ENCODE data around the gene DNPEP.

Gene DNPEP

GRCh38 chr2:219387306-219388120 lies at the start of gene DNPEP:
TSS of gene DNPEP (minus strand) at chr2:219387912. CDS start at chr2:219387794, 118 bp downstream.
- TF ChIP-seq CTCF (IDR thresholded peaks at IDR 0.05; ENCODE audit: low read depth, low read length) = no peak
- peak; percentile 50 for DNase-seq (ENCODE audit: extremely low read depth, low read depth)

GRCh38 chr2:219437141-219437540 lies 49.4 kb upstream of the DNPEP start:
- no peak for DNase-seq (ENCODE audit: extremely low read depth, low read depth)
- no peak for TF ChIP-seq CTCF (IDR thresholded peaks at IDR 0.05; ENCODE audit: low read depth, low read length)

GRCh38 chr2:219436491-219436890 lies 48.8 kb upstream of the DNPEP start:
- TF ChIP-seq CTCF (IDR thresholded peaks at IDR 0.05; ENCODE audit: low read depth, low read length) = no peak
- no peak for DNase-seq (ENCODE audit: extremely low read depth, low read depth)

GRCh38 chr2:219435701-219436100 lies 48.0 kb upstream of the DNPEP start:
- DNase-seq (ENCODE audit: extremely low read depth, low read depth) = no peak
- no peak for TF ChIP-seq CTCF (IDR thresholded peaks at IDR 0.05; ENCODE audit: low read depth, low read length)

GRCh38 chr2:219434718-219435525 lies 47.2 kb upstream of the DNPEP start, which contains the start of gene SPEG:
TSS of gene SPEG (plus strand) at chr2:219434843. CDS start at chr2:219434978, 135 bp downstream.
- no peak for TF ChIP-seq CTCF (IDR thresholded peaks at IDR 0.05; ENCODE audit: low read depth, low read length)
- DNase-seq (ENCODE audit: extremely low read depth, low read depth) = no peak

GRCh38 chr2:219434468-219434717 lies 46.7 kb upstream of the DNPEP start:
- DNase-seq (ENCODE audit: extremely low read depth, low read depth) = no peak
- no peak for TF ChIP-seq CTCF (IDR thresholded peaks at IDR 0.05; ENCODE audit: low read depth, low read length)

Measured in AG09319 (cell line).